ENCODE measurements around the gene CD59. TPM values are rescaled to one million over a fixed set of nuclear protein-coding genes. Genes with fewer than 3 reads are reported as not detected.

Gene CD59
- total and polyA plus RNA-seq, 4 experiments from 2014 or later, result 68.3 to 100 (median 85.9) TPM

GRCh38 chr11:33655842-33656600, 80.2 kb downstream of the CD59 start:
- no peaks in the 10 kb centered on the region for H3K36me3 ChIP-seq (ENCODE audit: insufficient read depth, low read length)
- H3K27me3 Mint-ChIP-seq, result peaks cover under 1 to 10% of the 10 kb centered on the region in 2 donors
- ChIA-PET CTCF (ENCODE audit: partially characterized antibody) (no interaction called here), POLR2A (ENCODE audit: partially characterized antibody) (no interaction called here)
- H3K4me1 ChIP-seq (ENCODE audit: insufficient read depth, low read length), result no peaks in the 10 kb centered on the region
- H3K27ac Mint-ChIP-seq, result no peak overlapping the region
- H3K9me3 Mint-ChIP-seq, result no peaks in the 10 kb centered on the region
- H3K4me3 ChIP-seq (ENCODE audit: low read length in 2 of 2), result no peak overlapping the region
- H3K4me1 Mint-ChIP-seq, result no peaks in the 10 kb centered on the region
- H3K4me3 Mint-ChIP-seq, result no peak overlapping the region
- H3K27ac ChIP-seq (ENCODE audit: low read depth, low read length), result no peak overlapping the region
- intact Hi-C loops (cut with micrococcal nuclease), result no loop called here
- no peaks in the 10 kb centered on the region for H3K36me3 Mint-ChIP-seq
- no peaks in the 10 kb centered on the region for H3K9me3 ChIP-seq (ENCODE audit: control insufficient read depth in 1 of 2, low read length in 2 of 2)
- DNase-seq, result no peak
- no peaks in the 10 kb centered on the region for H3K27me3 ChIP-seq (ENCODE audit: insufficient read depth, low read length)

DNA sequence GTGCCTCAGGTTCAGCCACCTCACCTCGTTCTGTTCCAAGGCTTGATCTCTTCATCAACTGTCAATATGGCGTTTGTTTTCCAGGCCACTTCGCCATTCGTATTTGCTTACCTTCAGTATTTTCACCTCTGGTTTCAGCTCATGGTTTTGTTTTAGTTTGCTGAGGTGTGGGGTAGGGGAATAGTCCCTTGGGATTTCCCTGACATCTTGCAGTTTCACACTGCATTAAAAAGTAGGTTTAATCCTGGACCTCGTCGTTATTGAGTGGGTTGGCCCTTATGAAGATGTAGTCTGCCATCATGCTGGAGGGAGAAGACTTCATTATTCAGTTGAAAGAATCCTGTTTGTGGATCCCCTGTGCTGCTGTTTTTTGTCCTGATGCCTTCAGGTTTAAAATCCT, 81.6 kb downstream of the CD59 start:
- POLR2A ChIA-PET (ENCODE audit: partially characterized antibody), result no interaction called here
- H3K36me3 ChIP-seq (ENCODE audit: insufficient read depth, low read length), result no peaks in the 10 kb centered on the region
- H3K36me3 Mint-ChIP-seq, result no peaks in the 10 kb centered on the region

More for the DNA sequence above, 81.6 kb downstream of the CD59 start:
- no peak for DNase-seq
- CTCF ChIA-PET (ENCODE audit: partially characterized antibody), result no interaction called here
- Mint-ChIP-seq H3K27ac (no peak overlapping the region), H3K4me1 (no peaks in the 10 kb centered on the region), H3K27me3 (peaks cover 3 to 10% of the 10 kb centered on the region in 2 donors), H3K9me3 (no peaks in the 10 kb centered on the region), H3K4me3 (no peak overlapping the region)
- Histone ChIP-seq H3K27ac (ENCODE audit: low read depth, low read length) (no peak overlapping the region), H3K4me3 (ENCODE audit: low read length in 2 of 2) (no peak overlapping the region), H3K27me3 (ENCODE audit: insufficient read depth, low read length) (no peaks in the 10 kb centered on the region), H3K9me3 (ENCODE audit: control insufficient read depth in 1 of 2, low read length in 2 of 2) (no peaks in the 10 kb centered on the region), H3K4me1 (ENCODE audit: insufficient read depth, low read length) (no peaks in the 10 kb centered on the region)
- intact Hi-C loops (cut with micrococcal nuclease), result no loop called here

Other genes with a start within 250 kb of the CD59 start
- gene C11orf91, start 35.6 kb downstream of the CD59 start, total RNA-seq, result under 1 TPM in 1 of 2 experiments, not detected in 1; 0.49 TPM
- not detected for gene C11orf91, start 35.6 kb downstream of the CD59 start, polyA plus RNA-seq
- 10 to 100 TPM; 55.1 to 55.6 TPM for gene FBXO3, start 38.1 kb upstream of the CD59 start, total RNA-seq
- gene FBXO3, start 38.1 kb upstream of the CD59 start, polyA plus RNA-seq, result 10 to 100 TPM; 40.9 to 45.0 TPM
- under 1 TPM; 0.47 to 0.58 TPM for gene LMO2, start 155.7 kb upstream of the CD59 start, total RNA-seq
- under 1 TPM in 1 of 2 donors, not detected in 1; 0.16 TPM for gene LMO2, start 155.7 kb upstream of the CD59 start, polyA plus RNA-seq

All from CD4-positive, alpha-beta memory T cell (primary cell).